ENCODE measurements around the gene SYNE1.

Gene SYNE1

DNA sequence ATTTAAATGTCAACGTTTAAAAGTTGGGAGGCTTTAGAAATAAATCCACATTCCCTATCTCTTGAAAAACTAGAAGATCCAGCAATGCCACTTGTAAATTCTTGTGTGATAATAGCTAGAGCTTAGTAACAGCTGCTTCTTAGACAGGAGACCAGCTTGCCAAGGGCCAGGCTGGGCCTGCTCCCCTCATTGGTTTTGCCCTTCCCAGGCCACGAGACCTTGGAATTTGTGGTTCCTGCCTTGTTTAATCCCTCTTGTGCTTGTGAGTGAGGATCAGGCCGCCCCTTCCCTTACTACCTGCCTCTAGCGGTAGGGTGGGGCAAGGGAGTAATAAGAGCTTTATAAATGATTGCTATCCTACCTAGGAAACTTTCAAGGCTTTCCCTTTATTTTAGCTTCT lies 363.5 kb downstream of the SYNE1 start:
- no peak for DNase-seq (ENCODE audit: low spot score)

- no peak for DNase-seq (ENCODE audit: low spot score)
Observed at GRCh38 chr6:152273002-152273401, 364.2 kb downstream of the SYNE1 start.

DNA sequence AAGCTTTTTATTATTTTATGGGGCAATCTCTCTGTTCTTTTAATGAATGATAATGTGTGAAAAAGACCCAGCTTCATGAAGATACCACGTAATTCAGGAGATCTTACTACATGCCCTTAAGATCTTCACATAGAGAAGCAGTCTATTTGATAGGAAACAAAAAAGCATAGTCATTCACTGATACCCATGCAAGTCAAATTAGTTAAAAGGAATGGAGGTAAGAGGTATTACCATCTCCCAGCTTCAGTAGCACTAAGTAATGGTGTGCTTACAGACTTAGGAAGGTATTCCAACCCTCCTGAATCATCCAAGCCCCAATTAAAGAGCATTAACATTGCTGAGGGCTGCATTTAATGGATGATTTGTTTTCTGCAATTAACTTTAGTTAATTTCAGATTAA lies 364.7 kb downstream of the SYNE1 start:
- no peak for DNase-seq (ENCODE audit: low spot score)

- DNase-seq (ENCODE audit: low spot score) = no peak
Observed at GRCh38 chr6:152271776-152272464, 365.2 kb downstream of the SYNE1 start.

DNA sequence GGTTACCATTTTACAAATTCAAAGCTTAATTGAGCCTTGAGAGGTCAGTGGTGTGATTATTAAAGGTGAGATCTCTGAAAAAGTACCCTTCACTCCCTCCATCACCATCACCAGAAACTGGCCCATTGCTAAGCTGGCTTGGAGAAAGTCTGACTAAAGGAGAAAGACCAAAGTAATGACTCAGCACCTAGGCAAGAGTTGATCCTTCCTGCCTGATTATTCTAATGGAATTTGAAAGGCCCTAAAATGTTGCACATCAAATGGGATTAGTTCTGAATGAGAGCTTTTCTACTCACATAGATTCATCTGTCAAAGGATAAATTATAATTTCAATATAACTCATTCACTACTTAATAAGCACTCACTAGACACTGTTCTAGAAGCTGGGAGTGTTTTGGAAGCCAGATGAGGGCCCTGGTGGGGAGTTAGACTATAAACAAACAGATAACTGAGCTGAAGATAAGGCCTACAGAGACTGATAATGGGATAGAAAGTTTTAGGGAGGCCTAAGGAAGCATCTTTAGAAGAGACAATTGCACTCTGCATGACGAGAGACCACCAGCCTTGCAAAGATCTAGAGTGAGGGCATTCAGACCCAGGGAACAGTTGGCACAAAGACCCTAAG lies 366.7 kb downstream of the SYNE1 start:
- DNase-seq (ENCODE audit: low spot score) = no peak

GRCh38 chr6:152268846-152269442 lies 368.2 kb downstream of the SYNE1 start:
- DNase-seq (ENCODE audit: low spot score) = no peak

- DNase-seq (ENCODE audit: low spot score) = peak; percentile 55
Observed at GRCh38 chr6:152267967-152268845, 369.0 kb downstream of the SYNE1 start.

DNA sequence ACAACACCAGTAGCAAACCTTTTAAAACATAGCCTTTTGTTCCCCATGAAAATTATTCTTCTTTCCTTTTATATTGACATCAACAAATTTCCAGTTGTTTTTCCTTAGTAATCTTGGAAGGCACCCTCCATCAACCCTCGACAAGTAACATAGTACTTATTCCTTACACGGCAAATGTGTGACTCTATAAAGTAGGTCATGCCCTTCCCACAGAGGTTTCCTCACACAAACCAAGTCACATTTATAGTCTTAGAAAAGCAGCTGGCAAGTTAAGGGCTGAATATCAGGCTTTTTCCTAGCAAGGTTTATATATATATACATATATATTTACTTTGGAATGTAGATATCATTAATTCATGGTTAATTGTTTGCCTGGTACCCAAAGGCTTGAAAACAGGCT lies 371.5 kb downstream of the SYNE1 start:
- DNase-seq (ENCODE audit: low spot score) = no peak

GRCh38 chr6:152263582-152263981 lies 373.6 kb downstream of the SYNE1 start:
- no peak for DNase-seq (ENCODE audit: low spot score)

DNA sequence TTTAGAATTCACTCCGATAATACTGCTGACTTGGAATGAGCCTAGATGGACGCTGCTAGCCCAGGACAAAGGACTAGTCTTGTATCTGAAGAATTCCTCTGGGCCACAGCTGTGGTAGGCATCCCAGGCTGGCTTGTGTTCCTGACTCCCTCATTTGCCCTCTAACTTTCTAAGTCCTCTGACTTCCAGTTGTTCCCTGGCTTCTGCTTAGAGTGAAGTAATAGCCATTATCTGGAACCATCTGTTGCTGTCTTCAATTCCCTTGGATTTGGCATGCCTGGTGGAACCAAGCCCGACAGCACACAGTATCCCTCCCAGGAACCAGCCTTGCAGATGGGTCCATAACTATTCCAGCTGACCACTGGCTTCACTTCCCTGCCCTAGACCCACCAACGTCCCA lies 376.0 kb downstream of the SYNE1 start:
- DNase-seq (ENCODE audit: low spot score) = no peak

DNA sequence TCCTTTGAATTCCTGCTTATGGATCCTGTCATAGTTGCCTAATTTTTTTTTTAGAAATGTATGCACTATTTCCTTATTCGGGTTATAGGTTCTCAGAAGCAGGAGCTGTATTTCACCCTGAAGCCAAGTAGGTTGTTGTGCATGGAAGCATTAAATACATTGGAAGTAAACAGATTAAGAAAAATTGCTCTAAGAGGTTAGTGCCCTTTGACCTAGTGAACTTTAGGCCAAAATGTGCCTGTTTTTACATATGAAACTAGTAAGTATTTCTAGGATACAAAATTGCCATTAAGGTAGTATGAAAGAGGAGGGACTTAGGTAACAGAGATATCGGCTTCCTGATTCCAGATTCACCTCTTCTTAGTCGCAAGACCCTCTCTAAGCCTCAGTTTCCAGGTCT lies 377.9 kb downstream of the SYNE1 start:
- no peak for DNase-seq (ENCODE audit: low spot score)

DNA sequence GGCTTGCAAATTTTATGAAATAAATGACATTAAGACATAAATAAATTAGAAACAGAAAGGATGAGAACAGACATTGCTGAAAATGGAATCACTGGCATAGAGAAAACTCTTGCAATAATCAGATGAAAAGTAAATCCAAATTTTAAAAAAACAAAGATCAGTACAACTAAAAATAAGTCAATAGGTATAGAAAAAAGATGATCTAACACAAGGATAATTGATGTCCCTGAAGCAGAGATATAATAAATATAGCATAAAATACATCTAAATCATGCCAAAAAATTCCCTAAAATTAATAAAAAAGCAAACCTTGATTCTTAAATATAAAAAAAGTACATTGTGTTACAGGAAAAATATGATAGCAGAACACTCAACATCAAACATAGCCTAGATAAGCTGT lies 379.6 kb downstream of the SYNE1 start:
- no peak for DNase-seq (ENCODE audit: low spot score)

GRCh38 chr6:152250127-152250526 lies 387.0 kb downstream of the SYNE1 start:
- DNase-seq (ENCODE audit: low spot score) = no peak

- no peak for DNase-seq (ENCODE audit: low spot score)
Observed at GRCh38 chr6:152248980-152249379, 388.2 kb downstream of the SYNE1 start.

- no peak for DNase-seq (ENCODE audit: low spot score)
Observed at GRCh38 chr6:152246554-152247337, 390.4 kb downstream of the SYNE1 start.

DNA sequence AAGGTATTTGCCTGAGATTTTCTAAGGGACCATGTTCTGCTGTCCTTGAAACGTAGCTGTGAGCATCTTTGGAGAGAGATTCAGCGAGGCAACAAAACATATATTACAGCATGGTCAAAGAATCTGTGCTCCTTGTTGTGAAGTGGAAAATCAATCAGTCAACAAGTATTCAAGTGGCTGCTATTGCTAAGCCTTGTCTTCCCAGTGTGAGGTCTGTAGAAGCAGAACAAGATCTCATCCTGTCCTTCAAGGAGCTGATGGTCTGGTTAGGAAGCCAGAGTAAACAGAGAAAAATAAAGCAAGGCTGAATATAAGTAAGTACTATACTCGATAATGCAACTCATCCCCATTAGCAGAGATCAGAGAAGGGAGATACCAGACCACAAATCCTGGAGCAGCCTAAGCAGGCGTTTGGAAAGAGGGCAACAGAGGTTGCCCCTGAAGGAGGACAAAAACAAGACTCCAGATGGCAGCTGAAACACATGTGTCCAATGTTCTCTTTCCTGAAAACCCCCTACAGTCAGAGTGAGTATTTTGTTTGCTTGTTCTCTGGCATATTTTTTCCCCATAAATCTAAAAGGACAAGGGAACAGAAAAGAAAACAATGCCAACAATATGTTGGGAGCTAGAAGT lies 392.0 kb downstream of the SYNE1 start:
- DNase-seq (ENCODE audit: low spot score) = no peak

GRCh38 chr6:152241013-152241766 lies 396.0 kb downstream of the SYNE1 start:
- no peak for DNase-seq (ENCODE audit: low spot score)

DNA sequence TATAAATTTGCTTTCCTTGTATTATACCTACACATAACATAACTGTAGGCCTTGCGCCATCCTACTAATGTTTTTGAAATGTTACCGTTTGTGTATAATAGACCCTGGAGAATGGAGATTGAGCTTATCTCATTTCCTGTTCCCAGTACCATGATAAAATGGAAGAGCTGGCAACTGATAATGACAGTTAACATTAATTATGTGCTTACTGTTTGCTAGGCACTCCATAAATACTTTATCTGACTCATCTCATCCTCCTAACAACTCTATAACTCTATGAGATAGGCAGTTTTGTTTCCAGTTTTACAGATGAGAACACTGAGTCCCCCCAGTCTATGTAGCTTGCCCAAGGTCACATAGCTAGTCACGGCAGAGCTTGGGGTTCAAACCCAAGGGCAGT lies 396.7 kb downstream of the SYNE1 start:
- no peak for DNase-seq (ENCODE audit: low spot score)

- no peak for DNase-seq (ENCODE audit: low spot score)
Observed at GRCh38 chr6:152236370-152237097, 400.6 kb downstream of the SYNE1 start.

Data from NAMALWA (cell line).